Measurements from ENCODE around the gene CTNNA2. TPM values are rescaled to one million over a fixed set of nuclear protein-coding genes. Genes with fewer than 3 reads are reported as not detected.

Gene CTNNA2
- total RNA-seq, 2 donors from 2014 or later = 0.17 to 0.88 TPM

DNA sequence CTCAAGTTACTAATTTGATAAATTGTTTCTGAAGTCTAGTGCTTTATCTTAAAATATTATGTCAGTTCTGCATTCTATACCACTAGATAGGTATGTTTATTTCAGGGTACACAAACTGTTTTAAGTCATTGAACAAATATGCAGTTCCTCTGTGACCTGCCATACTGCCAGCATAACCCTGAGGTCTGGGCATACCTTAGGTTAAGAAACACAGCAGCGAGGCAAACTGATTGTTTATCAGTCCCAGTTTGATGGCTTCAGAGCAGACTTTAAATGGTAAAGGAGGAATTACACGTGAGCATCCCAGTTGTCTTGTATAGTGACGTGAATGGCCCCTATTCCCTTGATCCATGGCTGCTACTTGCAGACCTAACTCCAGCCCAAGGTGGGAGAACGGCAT lies 978.1 kb downstream of the CTNNA2 start:
- no peak overlapping the region for H3K9ac ChIP-seq (ENCODE audit: low read depth in 2 of 2, low read length in 2 of 2)
- no peaks in the 10 kb centered on the region for H3K27me3 ChIP-seq
- TF ChIP-seq, protein P1, sequence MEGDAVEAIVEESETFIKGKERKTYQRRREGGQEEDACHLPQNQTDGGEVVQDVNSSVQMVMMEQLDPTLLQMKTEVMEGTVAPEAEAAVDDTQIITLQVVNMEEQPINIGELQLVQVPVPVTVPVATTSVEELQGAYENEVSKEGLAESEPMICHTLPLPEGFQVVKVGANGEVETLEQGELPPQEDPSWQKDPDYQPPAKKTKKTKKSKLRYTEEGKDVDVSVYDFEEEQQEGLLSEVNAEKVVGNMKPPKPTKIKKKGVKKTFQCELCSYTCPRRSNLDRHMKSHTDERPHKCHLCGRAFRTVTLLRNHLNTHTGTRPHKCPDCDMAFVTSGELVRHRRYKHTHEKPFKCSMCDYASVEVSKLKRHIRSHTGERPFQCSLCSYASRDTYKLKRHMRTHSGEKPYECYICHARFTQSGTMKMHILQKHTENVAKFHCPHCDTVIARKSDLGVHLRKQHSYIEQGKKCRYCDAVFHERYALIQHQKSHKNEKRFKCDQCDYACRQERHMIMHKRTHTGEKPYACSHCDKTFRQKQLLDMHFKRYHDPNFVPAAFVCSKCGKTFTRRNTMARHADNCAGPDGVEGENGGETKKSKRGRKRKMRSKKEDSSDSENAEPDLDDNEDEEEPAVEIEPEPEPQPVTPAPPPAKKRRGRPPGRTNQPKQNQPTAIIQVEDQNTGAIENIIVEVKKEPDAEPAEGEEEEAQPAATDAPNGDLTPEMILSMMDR (IDR thresholded peaks at IDR 0.05) = no peak
- intact Hi-C loops (cut with DNase I) = loop anchor here (10.0 kb wide), 1 partner anchor 206 kb away; no protein-coding TSS in a partner anchor
- H3K4me3 ChIP-seq = no peak overlapping the region
- no peaks in the 10 kb centered on the region for H3K4me1 ChIP-seq
- no peak for DNase-seq
- no peaks in the 10 kb centered on the region for H3K36me3 ChIP-seq
- no peaks in the 10 kb centered on the region for H3K9me3 ChIP-seq
- no peak overlapping the region for H3K27ac ChIP-seq

DNA sequence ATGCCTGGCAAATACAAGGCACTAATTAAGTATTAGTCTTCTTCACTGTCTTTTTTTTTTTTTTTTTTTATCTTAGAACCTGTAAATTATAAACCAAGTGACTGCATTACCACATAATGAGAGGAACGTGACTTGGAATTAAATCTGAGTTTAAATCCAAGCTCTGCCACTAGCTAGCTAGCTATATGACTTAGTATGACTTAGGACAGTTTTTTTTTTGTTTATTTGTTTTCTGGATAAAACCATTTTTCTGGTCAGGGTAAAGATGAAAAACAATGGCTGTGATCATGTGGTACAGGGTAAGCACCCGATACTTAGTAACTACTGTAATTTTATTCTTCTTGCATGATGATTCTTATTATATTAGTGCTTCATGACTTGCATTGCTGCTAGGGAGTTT lies 983.5 kb downstream of the CTNNA2 start:
- TF ChIP-seq, protein P1 (IDR thresholded peaks at IDR 0.05) = no peak

DNA sequence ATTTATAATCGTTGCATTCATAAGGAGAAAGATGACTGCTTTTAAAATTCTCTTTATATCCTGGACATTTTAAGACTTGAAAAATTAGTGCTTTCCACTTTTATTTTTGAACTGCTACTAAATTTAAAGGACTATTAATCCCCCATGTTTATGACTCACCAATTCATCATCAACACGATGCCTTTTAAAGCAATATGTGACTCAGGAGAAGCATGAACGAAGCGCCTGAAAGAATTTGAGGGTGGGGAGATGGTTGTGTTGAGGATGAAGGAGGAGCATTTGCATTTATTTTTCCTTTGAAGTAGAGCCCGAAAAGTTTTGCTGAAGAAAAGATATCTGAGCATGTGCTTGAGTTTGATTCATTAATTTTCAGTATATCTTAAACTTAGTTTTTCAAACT lies 983.9 kb downstream of the CTNNA2 start:
- no peak overlapping the region for H3K27ac ChIP-seq
- no peaks in the 10 kb centered on the region for H3K36me3 ChIP-seq
- no peaks in the 10 kb centered on the region for H3K4me1 ChIP-seq
- no peak overlapping the region for H3K9ac ChIP-seq (ENCODE audit: low read depth in 2 of 2, low read length in 2 of 2)
- no peaks in the 10 kb centered on the region for H3K9me3 ChIP-seq
- H3K27me3 ChIP-seq = no peaks in the 10 kb centered on the region
- TF ChIP-seq, protein P1 (IDR thresholded peaks at IDR 0.05) = no peak
- H3K4me3 ChIP-seq = no peak overlapping the region
- intact Hi-C loops (cut with DNase I) = loop anchor here (5.0 to 10.0 kb wide), 2 partner anchors 212 to 424 kb away; no protein-coding TSS in a partner anchor
- no peak for DNase-seq

More for the DNA sequence above, 983.5 kb downstream of the CTNNA2 start:
- Histone ChIP-seq H3K9me3 (no peaks in the 10 kb centered on the region), H3K36me3 (no peaks in the 10 kb centered on the region), H3K9ac (ENCODE audit: low read depth in 2 of 2, low read length in 2 of 2) (no peak overlapping the region), H3K4me1 (no peaks in the 10 kb centered on the region), H3K27ac (no peak overlapping the region), H3K27me3 (no peaks in the 10 kb centered on the region), H3K4me3 (no peak overlapping the region)
- intact Hi-C loops (cut with DNase I) = loop anchor here (5.0 to 10.0 kb wide), 2 partner anchors 212 to 424 kb away; no protein-coding TSS in a partner anchor
- DNase-seq = no peak

DNA sequence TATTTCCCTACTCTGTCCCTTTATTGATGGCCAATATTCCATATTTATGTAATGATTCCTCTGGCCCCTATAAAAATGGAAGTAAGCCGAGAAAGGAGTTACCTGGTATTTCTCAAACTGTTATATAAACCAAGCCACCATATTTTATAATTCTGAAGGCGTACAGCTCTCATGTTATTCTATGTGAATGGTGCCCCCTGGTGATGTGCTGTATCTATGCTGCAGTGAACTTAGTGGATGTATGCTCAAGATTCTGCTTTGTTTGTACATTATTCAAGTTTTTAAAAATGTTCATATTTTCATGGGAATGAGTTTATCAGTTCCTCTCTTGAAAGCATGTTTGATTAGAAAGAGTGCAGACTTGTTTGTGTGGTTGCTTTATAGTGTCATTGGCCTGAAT lies 986.2 kb downstream of the CTNNA2 start:
- peak; percentile 36 for DNase-seq
- Histone ChIP-seq H3K4me1 (no peaks in the 10 kb centered on the region), H3K4me3 (no peak overlapping the region), H3K27ac (no peak overlapping the region), H3K9me3 (no peaks in the 10 kb centered on the region), H3K9ac (ENCODE audit: low read depth in 2 of 2, low read length in 2 of 2) (no peak overlapping the region), H3K36me3 (no peaks in the 10 kb centered on the region), H3K27me3 (no peaks in the 10 kb centered on the region)
- intact Hi-C loops (cut with DNase I) = loop anchor here (5.0 to 10.0 kb wide), 2 partner anchors 214 to 427 kb away; no protein-coding TSS in a partner anchor
- TF ChIP-seq, protein P1 (IDR thresholded peaks at IDR 0.05) = peak; percentile 41

DNA sequence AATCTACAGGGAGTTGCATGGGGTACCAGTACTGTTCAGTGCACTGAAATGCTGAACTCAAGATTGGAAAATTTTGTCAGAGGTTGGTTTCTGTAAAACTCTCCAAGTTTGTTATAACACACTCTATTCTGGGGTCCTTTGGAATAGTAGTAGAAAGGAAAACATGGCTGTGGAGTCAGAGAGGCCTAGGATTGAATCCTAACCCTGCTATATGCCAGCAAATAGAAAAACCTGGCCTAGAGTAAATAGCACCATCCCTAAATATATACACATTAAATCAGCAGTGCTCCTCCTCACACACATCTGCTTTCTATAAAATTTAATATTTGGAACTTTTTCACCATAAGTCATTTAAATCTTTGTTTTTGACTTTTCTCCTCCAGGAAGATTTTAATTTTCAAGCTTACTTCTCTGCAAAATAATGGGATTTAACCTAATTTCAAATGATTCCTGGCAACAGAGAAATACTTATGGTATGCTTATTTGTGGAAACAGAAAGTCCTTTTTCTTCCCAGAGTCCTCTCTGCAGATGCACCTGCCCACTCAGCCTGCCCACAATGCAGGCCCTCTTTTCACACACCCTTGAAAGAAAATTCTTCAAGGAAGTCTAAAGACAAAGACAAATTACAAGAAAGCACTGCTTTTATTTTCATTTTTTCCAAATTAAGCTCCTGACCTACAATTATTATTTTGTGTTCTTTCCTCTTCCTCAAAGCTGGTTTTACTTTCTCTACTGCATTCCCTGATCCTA lies 989.2 kb downstream of the CTNNA2 start:
- intact Hi-C loops (cut with DNase I) = loop anchor here (5.0 to 10.0 kb wide), 2 partner anchors 177 to 420 kb away; no protein-coding TSS in a partner anchor
- no peak for DNase-seq

More for the DNA sequence above, 989.2 kb downstream of the CTNNA2 start:
- no peaks in the 10 kb centered on the region for H3K9me3 ChIP-seq
- H3K27me3 ChIP-seq = no peaks in the 10 kb centered on the region
- TF ChIP-seq, protein P1 (IDR thresholded peaks at IDR 0.05) = no peak
- no peaks in the 10 kb centered on the region for H3K4me1 ChIP-seq
- no peak overlapping the region for H3K9ac ChIP-seq (ENCODE audit: low read depth in 2 of 2, low read length in 2 of 2)
- no peak overlapping the region for H3K27ac ChIP-seq
- H3K4me3 ChIP-seq = no peak overlapping the region
- H3K36me3 ChIP-seq = no peaks in the 10 kb centered on the region

Data from colonic mucosa (tissue), 4 donors.